CD4-positive, alpha-beta T cell treated with Interferon gamma for 1 hour (primary cell): ENCODE data around the gene UBE2O.

Experiments
- DNase-seq: peaks from one replicate; pipeline ENCODE4 v3.0.0-alpha.2; 2020

UBE2O gene

GRCh38 chr17:76484228-76484725 lies 31.3 kb upstream of the UBE2O start:
- no peak for DNase-seq

DNA sequence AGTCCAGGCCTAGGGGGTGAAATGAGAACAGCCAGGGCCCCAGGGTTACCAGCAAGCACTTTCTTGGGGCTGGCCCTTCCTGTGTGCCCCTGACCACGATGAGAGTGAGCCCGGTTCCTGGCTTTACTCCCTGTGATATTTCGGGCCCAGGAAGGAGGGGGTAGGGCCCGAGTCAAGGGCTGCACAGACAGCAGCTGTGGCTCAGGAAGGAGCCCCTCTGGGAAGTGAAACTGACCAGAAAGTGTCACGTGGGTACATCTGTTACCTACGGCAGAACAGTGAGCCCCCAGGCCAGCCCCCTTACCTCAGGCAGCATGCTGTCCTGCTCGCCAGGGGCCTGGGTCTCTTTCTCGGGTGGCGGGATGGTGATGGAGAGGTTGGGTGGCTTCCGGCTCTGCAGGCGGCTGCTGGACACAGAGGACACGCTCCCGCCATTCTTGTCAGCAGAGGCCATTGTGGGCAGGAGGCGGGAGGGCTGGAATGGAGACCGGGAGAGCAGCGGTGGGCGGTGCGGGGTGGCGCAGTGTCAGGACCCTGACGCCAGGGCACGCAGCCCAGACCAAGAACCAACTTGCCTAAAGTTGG lies 28.2 kb upstream of the UBE2O start:
- peak; percentile 62 for DNase-seq

DNA sequence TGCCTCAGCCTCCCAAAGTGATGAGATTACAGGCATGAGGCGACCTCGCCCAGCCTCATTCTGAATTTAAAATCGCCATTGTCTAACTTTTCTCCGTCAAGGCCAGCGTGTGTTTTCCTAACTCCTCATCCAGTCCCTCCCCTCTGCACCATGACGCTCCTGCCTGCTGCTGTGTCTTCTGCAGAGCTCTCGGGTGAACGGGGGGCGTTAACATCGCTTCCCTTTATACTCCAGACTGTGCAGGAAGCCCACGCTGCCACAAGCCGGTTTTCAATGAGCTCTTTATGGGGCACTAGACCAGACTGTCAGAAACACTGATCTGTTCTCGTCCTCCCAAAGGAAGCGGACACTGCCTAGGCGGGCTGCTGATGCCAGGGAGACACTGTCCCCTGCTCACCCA lies 27.7 kb upstream of the UBE2O start:
- no peak for DNase-seq

DNA sequence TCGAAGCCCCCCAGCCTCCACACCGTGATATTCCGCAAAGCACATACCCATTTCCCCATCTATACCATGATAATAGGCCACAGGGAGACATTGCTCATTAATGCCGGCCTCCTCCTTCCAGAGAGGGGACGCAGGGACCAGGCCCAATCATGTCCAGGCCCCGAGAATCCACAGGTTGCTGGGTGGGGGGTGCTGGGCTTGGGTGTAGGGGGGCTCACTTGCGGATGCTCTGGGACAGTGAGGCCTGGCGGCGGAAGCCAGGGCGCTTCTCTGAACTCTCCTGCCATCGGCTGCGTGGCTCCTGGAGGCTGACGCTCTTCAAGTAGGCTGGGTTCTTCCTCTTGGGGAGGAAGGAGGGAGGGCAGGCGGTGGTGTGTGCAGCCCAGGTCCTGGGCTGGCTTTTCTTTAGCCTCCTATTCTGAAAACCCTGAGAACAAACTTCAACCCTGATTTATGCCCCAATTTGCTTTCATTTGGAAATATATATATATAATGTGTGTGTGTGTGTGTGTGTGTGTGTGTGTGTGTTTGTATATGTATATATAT lies 26.6 kb upstream of the UBE2O start:
- DNase-seq, result no peak

GRCh38 chr17:76478730-76479514 lies 26.0 kb upstream of the UBE2O start:
- no peak for DNase-seq

DNA sequence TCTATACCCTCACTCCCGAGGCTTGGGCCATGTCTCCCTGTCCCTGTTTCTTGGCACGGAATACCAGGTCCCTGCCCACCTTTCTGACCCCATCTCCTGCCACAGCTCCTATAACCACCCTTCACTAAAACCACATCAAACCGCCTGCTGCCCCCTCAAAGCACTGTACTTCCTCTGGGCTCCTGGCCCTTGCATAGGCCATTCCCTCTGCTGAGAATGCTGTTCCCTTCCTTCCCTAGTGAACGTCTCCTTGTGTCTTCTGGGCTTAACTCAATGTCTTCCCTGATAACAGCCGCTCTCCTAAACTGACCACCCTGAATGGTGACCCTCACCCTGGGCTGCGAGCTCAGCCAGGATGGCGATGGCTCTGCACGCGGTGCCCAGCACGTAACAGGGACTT lies 25.1 kb upstream of the UBE2O start:
- no peak for DNase-seq

DNA sequence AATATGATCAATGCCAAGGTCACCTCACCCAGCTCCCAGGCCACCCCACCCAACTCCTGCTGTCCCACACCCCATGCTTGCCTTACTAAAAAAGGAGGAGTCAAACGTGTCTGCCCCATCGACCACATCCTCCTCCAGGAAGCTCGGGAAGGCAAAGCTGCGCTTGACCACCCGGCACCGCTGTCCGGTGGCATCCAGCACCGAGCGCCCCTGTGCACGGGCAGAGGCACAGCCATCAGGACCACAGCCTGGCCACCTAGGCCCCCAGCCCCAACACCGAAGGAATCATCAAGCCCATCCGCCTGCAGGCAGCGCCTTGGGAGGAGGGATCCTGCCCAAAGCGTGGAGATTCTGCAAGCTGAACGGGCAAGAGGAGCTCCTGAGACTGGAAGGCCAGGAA lies 24.6 kb upstream of the UBE2O start:
- DNase-seq, result no peak

DNA sequence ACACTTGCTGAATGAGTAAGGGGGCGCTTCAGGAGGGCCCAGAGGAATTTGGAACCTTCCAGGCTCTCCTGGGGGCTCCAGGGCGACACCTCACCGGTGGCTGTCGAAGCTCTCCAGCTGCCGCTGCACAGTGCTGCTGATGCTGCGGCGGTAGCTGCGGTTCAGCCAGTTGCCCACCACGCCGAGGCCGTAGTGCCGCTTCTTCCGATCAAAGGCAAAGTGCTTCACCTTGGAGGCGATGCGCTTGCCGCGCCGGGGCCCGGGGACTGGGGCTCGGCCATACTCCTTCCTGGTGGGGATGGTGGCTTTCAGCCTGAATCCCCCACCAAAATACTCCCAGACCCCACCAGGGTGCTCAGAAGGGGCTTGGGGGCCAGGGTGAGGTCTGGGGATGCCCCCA lies 23.8 kb upstream of the UBE2O start:
- no peak for DNase-seq

DNA sequence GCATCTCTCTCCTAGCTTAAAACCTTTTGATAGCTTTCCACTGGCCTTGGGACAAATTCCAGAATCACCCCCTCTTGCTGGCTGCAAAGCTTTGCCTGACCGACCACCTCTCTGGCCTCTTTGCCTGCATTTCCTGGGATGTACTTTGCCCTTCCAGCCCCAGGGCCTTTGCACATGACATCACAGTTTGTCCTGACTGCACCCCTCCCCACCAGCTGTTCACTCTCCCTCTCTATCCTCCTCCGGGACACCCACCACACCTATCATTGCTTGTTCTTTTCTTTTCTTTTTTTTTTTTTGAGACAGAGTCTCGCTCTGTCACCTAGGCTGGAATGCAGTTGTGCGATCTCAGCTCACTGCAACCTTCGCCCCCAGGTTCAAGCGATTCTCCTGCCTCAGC lies 22.4 kb upstream of the UBE2O start:
- no peak for DNase-seq

- no peak for DNase-seq
Measured at GRCh38 chr17:76474894-76475293, 21.9 kb upstream of the UBE2O start.

DNA sequence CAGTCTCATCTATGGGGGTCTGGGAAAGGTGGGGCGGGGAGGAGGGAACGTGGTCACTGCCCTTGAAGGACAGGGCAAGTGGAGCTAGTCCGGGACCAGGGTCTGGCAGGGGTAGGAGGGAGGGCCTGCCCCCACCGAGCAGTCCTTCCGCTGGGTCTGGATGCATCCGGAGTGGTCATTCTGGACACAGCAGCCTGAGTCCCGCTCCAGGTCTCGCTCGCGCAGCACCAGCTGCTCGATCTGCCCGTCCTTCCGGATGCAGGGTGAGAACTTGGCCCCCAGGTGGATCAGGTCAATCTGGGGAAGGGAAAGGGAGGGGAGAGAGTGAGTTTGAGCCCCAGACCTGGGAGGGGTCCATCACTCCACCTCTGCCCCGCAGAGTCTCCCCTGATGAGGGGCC lies 21.3 kb upstream of the UBE2O start:
- no peak for DNase-seq

GRCh38 chr17:76473541-76473985 lies 20.6 kb upstream of the UBE2O start:
- DNase-seq, result no peak

DNA sequence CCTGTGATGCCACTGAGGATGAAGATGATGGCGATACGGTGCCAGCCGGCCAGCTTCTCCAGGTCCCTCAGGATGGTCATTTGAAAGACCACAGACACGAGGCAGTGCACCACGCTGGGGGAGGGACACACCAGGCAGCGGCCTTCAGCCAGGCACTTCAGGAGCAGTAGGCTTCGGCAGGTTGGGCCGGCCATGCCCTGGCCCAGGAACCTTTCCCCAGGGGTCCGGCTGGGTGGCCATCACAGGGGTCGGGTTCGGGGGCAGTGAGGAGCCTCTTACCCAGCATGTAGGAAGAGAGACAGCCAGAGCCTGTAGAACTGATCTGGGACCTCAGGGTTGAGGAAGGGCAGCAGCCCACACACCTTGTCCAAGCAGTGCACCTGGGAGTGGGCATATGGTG lies 19.8 kb upstream of the UBE2O start:
- DNase-seq, result no peak

GRCh38 chr17:76472258-76472645 lies 19.3 kb upstream of the UBE2O start:
- DNase-seq, result no peak

GRCh38 chr17:76471498-76472257 lies 18.7 kb upstream of the UBE2O start:
- DNase-seq, result no peak

DNA sequence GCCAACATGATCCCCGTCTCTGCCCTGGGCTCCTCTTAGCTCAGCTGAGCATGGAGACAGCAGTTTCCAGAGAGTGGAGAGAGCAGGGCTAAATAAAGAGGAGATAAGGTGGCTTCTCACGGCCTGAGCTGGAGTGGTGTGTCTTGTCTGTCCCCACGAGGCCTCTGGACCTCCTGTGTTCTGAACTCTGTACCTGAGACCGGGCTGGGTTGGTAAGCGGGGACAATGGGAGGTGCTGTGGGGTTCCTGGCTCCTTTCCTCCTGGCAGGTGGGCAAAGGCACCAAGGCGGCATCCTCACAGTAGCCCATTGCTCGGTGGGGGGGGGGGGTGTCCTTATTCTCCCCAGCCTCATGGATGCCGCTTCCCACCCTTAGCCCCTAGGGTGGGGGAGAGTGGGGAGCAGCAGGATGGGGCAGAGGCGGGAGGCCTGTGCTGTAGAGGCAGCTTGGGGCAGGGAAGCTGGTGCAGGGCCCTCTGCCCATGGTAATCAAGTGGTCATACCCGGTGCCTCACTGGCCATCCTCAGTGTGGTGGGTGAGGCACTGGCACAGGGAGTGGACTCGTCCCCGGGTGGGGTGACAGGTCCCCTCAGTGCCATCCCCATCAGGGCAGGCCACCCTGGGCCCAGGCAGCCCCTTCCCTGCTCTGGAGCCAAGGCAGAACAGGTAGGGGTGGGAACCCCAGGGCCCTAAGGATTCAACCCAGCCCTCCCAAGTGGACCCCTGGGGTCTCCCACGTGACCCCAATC lies 17.2 kb upstream of the UBE2O start:
- no peak for DNase-seq

DNA sequence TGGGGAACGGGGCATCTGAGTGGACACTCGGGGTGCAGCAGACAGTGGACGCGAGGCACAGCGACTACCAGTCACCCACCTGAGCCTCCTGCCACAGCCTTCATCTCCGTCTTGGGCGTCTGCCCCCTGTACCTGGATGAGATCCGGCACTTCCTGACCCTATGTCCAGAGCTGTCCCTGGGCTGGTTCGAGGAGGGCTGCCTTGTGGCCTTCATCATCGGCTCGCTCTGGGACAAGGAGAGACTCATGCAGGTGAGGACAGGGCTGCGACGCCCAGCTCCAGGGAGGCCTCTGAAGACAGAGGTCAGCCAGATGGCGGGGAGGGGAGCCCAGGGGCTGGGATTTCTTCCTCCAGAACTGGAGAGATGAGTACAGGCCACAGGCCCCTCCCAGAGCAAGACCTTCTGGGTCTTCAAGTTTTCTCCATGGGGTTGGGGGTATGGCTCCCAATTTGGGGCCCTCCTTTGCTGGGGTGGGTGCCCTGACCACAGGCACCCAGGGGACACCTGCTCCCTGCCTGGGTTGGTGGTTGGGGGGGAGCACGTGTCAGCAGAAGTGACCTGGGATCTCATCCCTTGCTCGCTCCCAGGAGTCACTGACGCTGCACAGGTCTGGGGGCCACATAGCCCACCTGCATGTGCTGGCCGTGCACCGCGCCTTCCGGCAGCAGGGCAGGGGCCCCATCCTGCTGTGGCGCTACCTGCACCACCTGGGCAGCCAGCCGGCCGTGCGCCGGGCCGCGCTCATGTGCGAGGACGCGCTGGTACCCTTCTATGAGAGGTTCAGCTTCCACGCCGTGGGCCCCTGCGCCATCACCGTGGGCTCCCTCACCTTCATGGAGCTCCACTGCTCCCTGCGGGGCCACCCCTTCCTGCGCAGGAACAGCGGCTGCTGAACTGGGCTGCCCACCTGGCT lies 16.4 kb upstream of the UBE2O start:
- DNase-seq, result no peak

GRCh38 chr17:76468634-76469010 lies 15.7 kb upstream of the UBE2O start:
- DNase-seq, result no peak

DNA sequence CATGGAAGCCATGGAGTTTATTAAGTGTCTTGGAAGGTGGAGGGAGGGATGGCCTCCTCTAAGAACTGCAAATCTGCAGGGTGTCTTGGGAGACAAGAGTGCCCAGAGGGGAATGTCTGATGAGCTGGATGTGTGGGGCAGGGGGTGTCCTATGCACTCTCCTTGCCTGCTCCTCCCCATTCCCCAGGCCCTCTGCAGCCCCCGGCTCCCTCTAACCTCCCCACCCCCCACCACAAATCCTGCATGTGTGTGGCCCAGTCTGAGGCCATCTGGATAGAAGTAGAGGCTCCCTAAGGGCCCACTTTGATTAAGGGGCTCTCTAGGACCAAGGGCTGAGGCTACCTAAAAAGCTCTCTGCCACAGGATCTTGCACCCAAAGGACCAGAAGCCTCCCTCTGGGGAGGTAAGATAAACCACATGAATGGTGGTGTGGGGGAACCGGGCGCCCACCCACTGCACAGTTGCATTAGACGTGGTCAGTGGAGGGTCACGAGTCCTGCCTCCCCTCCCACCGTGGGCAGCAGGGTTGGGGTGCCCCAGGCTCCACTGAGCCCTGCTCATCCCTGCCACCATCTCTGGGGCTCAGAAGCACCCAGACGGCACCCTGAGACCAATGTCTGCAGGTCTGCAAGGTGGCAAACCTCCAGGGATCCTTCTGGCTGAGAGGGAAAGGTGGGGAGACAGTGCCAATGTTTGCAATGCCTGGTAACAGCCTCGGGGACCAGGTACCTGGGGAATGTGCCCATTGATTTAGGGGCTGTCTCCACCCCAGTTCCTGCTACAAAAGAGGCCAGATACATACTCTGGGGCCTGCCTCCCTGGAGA lies 15.1 kb upstream of the UBE2O start:
- DNase-seq, result no peak

DNA sequence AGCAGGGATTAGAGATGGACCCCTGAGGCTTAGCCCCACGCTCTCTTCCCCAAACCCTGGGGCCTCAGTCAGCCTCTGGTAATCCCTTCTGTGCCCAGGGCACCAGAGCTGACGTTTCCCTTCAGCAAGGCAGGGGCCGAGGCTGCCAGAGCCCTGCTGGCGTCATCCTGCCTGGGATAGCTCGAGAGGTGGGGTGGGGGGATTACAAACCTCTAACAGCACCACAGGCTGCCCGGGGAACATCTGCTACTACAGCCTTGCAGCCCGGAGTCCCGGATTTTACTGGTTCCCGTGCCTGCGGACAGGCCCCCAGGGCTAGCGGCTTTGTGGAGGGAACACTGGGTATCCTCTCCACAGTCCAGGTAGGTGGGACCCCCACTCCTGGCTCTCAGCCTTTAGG lies 14.4 kb upstream of the UBE2O start, which contains the start of gene AANAT:
Gene AANAT, plus strand, starts transcription at position 238 of the 400 bp plus-strand sequence. CDS start 1,144 bp downstream, outside the sequence.
- no peak for DNase-seq

- no peak for DNase-seq
Measured at GRCh38 chr17:76466775-76467130, 13.8 kb upstream of the UBE2O start.
